GM23338 (cell line): ENCODE data around the gene TMEM217. TPM values are rescaled to one million over a fixed set of nuclear protein-coding genes. Genes with fewer than 3 reads are reported as not detected.

Experiments
- ATAC-seq: fragments of 200-7000 bp; cut with Tn5 transposase; 3 replicates; pipeline ENCODE4 v1.9.1; 2020
- DNase-seq: peaks from one replicate; pipeline ENCODE4 v3.0.0-alpha.2; 2015; ENCODE audit warnings: low spot score
- H2AFZ ChIP-seq: fragments of 200-600 bp; sonication (generic); 2 replicates; pipeline ENCODE4 v1.8.0; 2016; ENCODE audit warnings: antibody characterized with exemption, mild to moderate bottlenecking, moderate library complexity
- H3F3A ChIP-seq: fragments of 200-600 bp; sonication (generic); replicated peaks from 2 replicates; pipeline ENCODE4 v1.8.0; 2017; ENCODE audit warnings: antibody characterized with exemption, mixed run types, low read depth
- H3K27ac ChIP-seq: fragments of 200-600 bp; sonication (generic); 2 replicates; pipeline ENCODE4 v1.6.1; 2016; ENCODE audit warnings: low read depth
- H3K27me3 ChIP-seq: fragments of 200-600 bp; sonication (generic); 2 replicates; pipeline ENCODE4 v1.8.0; 2016; ENCODE audit warnings: mild to moderate bottlenecking, mixed run types, moderate library complexity; ENCODE audit not compliant: insufficient read depth
- H3K36me3 ChIP-seq: fragments of 200-600 bp; sonication (generic); 2 replicates; pipeline ENCODE4 v1.8.0; 2016; ENCODE audit warnings: mild to moderate bottlenecking; ENCODE audit not compliant: insufficient read depth
- H3K4me1 ChIP-seq: fragments of 200-600 bp; sonication (generic); 2 replicates; pipeline ENCODE4 v1.8.0; 2016; ENCODE audit warnings: mild to moderate bottlenecking, moderate library complexity; ENCODE audit not compliant: insufficient read depth
- H3K4me2 ChIP-seq: fragments of 200-600 bp; sonication (generic); 2 replicates; pipeline ENCODE4 v1.7.1; 2017; ENCODE audit warnings: mixed run types
- H3K4me3 ChIP-seq: fragments of 200-600 bp; sonication (generic); 2 replicates; pipeline ENCODE4 v1.6.1; 2016; ENCODE audit warnings: mixed run types
- H3K79me2 ChIP-seq: fragments of 200-600 bp; sonication (generic); replicated peaks from 2 replicates; pipeline ENCODE4 v1.8.0; 2017; ENCODE audit warnings: mild to moderate bottlenecking; ENCODE audit not compliant: insufficient read depth
- H3K9me2 ChIP-seq: fragments of 200-600 bp; sonication (generic); 2 replicates; pipeline ENCODE4 v1.8.0; 2017; ENCODE audit not compliant: insufficient read depth
- H4K20me1 ChIP-seq: fragments of 200-600 bp; sonication (generic); replicated peaks from 2 replicates; pipeline ENCODE4 v1.8.0; 2017; ENCODE audit warnings: mild to moderate bottlenecking; ENCODE audit not compliant: insufficient read depth
- H3K27ac Mint-ChIP-seq: 2 replicates; pipeline ENCODE4 v1.8.0; 2020; ENCODE audit warnings: inconsistent platforms, mild to moderate bottlenecking, moderate library complexity, mixed read lengths
- H3K27me3 Mint-ChIP-seq: 3 replicates; pipeline ENCODE4 v1.8.0; 2022; ENCODE audit warnings: low read depth, mild to moderate bottlenecking, moderate library complexity, mixed read lengths, inconsistent platforms; ENCODE audit not compliant: insufficient read depth, poor library complexity
- H3K36me3 Mint-ChIP-seq: 3 replicates; pipeline ENCODE4 v1.8.0; 2021; ENCODE audit warnings: low read depth, mild to moderate bottlenecking, inconsistent platforms, moderate library complexity, mixed read lengths
- H3K4me1 Mint-ChIP-seq: 3 replicates; pipeline ENCODE4 v1.8.0; 2020; ENCODE audit warnings: mild to moderate bottlenecking, inconsistent platforms, mixed read lengths
- H3K4me3 Mint-ChIP-seq: 3 replicates; pipeline ENCODE4 v1.8.0; 2021; ENCODE audit warnings: moderate library complexity, mild to moderate bottlenecking, inconsistent platforms, mixed read lengths
- H3K9me3 Mint-ChIP-seq: 3 replicates; pipeline ENCODE4 v1.8.0; 2020; ENCODE audit warnings: moderate library complexity, mild to moderate bottlenecking, inconsistent platforms, mixed read lengths
- CREB1 ChIP-seq: fragments of 250-450 bp; sonication (Bioruptor Pico); IDR thresholded peaks from 2 replicates; pipeline ENCODE4 v1.5.0; 2020; ENCODE audit warnings: low read depth, mild to moderate bottlenecking, moderate library complexity
- CTCF ChIP-seq, 2 experiments: fragments of 200-600 bp in 1 of 2; sonication (generic) in 1 of 2; conservative IDR thresholded peaks; 2 replicates each; pipeline versions ENCODE4 v1.5.1 to v1.6.1; 2016 to 2017; ENCODE audit warnings: antibody characterized with exemption in 2 of 2, low read depth in 2 of 2, mild to moderate bottlenecking in 2 of 2, moderate library complexity in 1 of 2
- ETS1 ChIP-seq: IDR thresholded peaks from 2 replicates; pipeline ENCODE4 v1.6.1; 2016; ENCODE audit warnings: antibody characterized with exemption
- EZH2 ChIP-seq: fragments of 200-600 bp; sonication (generic); IDR thresholded peaks from one replicate; pipeline ENCODE4 v1.8.0; 2017; ENCODE audit warnings: antibody characterized with exemption, mild to moderate bottlenecking, low read depth; ENCODE audit not compliant: unreplicated experiment
- NANOG ChIP-seq: IDR thresholded peaks from 2 replicates; pipeline ENCODE4 v1.6.1; 2016; ENCODE audit warnings: antibody characterized with exemption, borderline replicate concordance
- STAT1 ChIP-seq: IDR thresholded peaks from one replicate; pipeline ENCODE4 v1.6.1; 2016; ENCODE audit warnings: antibody characterized with exemption; ENCODE audit not compliant: unreplicated experiment
- ZNF462 ChIP-seq: fragments of 250-450 bp; sonication (Bioruptor Pico); IDR thresholded peaks from 2 replicates; pipeline ENCODE4 v1.5.0; 2020; ENCODE audit warnings: mild to moderate bottlenecking, moderate library complexity
- polyA plus RNA-seq: library from polyadenylated mRNA; unstranded; fragments of >200 nt; fragmentation: Nextera tagmentation; extraction: Ambion mirVana; gene quantifications from 2 replicates; pipeline ENCODE4 v1.2.1, GENCODE V29; 2016
- total RNA-seq: library from RNA; depleted of rRNA; stranded (reverse); fragments of >200 nt; shearing (Covaris generic); gene quantifications from 2 replicates; pipeline ENCODE4 v1.2.3, GENCODE V29; 2014
- TF ChIP-seq, protein P1 (sequence below): IDR thresholded peaks from one replicate; pipeline ENCODE4 v1.6.1; 2018; ENCODE audit warnings: antibody characterized with exemption; ENCODE audit not compliant: unreplicated experiment

TMEM217 gene
- total and polyA plus RNA-seq, 2 experiments from 2014 or later, result 1.3 TPM; not detected in 1

- peaks cover 15% of the 10 kb centered on the region for H3K27me3 Mint-ChIP-seq
- Histone ChIP-seq H3K4me1 (peaks cover 10% of the 10 kb centered on the region), H3K27me3 (no peaks in the 10 kb centered on the region), H3K79me2 (peaks cover 42% of the 10 kb centered on the region), H3K9me2 (no peaks in the 10 kb centered on the region), H3F3A (peaks cover 37% of the 10 kb centered on the region), H3K36me3 (peaks cover 30% of the 10 kb centered on the region), H4K20me1 (peaks cover 30% of the 10 kb centered on the region), H3K4me3 (0 out of 2 replicates have a peak overlapping the region, but pooled peaks have one; percentile 38), H3K4me2 (0 out of 2 replicates have a peak overlapping the region, but pooled peaks have one; percentile 23), H2AFZ (no peak overlapping the region), H3K27ac (0 out of 2 replicates have a peak overlapping the region, but pooled peaks have one; percentile 33)
- no peak overlapping the region for H3K4me3 Mint-ChIP-seq
- H3K27ac Mint-ChIP-seq, result no peak overlapping the region
- peaks cover 2% of the 10 kb centered on the region; the same call in 2 of the 3 replicates for H3K9me3 Mint-ChIP-seq
- H3K36me3 Mint-ChIP-seq, result peaks cover 49% of the 10 kb centered on the region
- peaks cover 36% of the 10 kb centered on the region for H3K4me1 Mint-ChIP-seq
- no peak for TF ChIP-seq ZNF462
- TF ChIP-seq, protein P1, sequence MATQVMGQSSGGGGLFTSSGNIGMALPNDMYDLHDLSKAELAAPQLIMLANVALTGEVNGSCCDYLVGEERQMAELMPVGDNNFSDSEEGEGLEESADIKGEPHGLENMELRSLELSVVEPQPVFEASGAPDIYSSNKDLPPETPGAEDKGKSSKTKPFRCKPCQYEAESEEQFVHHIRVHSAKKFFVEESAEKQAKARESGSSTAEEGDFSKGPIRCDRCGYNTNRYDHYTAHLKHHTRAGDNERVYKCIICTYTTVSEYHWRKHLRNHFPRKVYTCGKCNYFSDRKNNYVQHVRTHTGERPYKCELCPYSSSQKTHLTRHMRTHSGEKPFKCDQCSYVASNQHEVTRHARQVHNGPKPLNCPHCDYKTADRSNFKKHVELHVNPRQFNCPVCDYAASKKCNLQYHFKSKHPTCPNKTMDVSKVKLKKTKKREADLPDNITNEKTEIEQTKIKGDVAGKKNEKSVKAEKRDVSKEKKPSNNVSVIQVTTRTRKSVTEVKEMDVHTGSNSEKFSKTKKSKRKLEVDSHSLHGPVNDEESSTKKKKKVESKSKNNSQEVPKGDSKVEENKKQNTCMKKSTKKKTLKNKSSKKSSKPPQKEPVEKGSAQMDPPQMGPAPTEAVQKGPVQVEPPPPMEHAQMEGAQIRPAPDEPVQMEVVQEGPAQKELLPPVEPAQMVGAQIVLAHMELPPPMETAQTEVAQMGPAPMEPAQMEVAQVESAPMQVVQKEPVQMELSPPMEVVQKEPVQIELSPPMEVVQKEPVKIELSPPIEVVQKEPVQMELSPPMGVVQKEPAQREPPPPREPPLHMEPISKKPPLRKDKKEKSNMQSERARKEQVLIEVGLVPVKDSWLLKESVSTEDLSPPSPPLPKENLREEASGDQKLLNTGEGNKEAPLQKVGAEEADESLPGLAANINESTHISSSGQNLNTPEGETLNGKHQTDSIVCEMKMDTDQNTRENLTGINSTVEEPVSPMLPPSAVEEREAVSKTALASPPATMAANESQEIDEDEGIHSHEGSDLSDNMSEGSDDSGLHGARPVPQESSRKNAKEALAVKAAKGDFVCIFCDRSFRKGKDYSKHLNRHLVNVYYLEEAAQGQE, result no peak
- no peak for TF ChIP-seq ETS1
- no peak for TF ChIP-seq EZH2
- no peak for TF ChIP-seq STAT1
- no peak for TF ChIP-seq NANOG
- no peak for TF ChIP-seq CTCF (conservative IDR thresholded peaks at IDR 0.05; ENCODE audit: low read depth in 2 of 2)
- no peak for TF ChIP-seq CREB1 (CRISPR knock-in tag)
- ATAC-seq, result no peak
- DNase-seq, result peak; percentile 11
Observed at GRCh38 chr6:37174196-37174514, 83.8 kb downstream of the TMEM217 start.
